ENCODE data around the gene SELENOO.

DNA sequence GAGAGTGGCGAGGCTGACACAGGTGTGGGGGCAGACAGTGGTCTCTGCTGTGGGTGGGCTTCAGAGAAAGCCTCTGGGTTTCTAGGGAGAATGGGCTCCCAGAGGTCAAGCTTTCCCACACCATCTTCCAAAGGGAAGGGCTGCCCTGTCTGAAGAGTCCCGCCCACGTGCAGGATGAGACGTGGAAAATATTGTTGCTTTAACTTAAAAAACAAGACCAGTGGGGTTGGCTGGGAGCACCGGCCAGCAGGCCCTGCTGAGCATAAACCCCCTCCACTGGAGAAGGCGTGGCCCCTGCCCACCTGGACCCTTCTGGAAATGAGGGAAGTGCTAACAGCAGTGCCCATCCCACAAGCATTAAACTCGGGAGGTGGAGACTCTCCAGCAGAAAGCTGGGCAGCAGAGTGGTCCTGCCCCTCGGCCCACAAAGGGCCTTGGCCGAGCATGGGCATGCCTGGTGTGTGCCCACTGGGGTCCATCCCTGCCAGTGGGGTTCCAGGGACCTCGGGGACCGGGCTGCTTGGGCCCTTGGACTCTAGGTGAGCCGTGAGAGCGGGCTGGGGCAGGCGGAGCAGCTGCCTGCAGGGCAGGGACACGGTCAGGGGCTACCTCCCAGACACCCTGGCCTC, 15.4 kb downstream of the SELENOO start:
- TF ChIP-seq, protein P1, sequence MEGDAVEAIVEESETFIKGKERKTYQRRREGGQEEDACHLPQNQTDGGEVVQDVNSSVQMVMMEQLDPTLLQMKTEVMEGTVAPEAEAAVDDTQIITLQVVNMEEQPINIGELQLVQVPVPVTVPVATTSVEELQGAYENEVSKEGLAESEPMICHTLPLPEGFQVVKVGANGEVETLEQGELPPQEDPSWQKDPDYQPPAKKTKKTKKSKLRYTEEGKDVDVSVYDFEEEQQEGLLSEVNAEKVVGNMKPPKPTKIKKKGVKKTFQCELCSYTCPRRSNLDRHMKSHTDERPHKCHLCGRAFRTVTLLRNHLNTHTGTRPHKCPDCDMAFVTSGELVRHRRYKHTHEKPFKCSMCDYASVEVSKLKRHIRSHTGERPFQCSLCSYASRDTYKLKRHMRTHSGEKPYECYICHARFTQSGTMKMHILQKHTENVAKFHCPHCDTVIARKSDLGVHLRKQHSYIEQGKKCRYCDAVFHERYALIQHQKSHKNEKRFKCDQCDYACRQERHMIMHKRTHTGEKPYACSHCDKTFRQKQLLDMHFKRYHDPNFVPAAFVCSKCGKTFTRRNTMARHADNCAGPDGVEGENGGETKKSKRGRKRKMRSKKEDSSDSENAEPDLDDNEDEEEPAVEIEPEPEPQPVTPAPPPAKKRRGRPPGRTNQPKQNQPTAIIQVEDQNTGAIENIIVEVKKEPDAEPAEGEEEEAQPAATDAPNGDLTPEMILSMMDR (IDR thresholded peaks at IDR 0.05), result no peak
- TF ChIP-seq POLR2A (IDR thresholded peaks at IDR 0.05), result no peak

All from Peyer's patch (tissue), 4 donors.